NCI-H1092 treated with DMSO at 0.1 percent for 48 hours (cell line): ENCODE results near the gene BTBD9.

Experiments
- DNase-seq: peaks from one replicate; lab custom pipeline; 2025; lab: John Stamatoyannopoulos, UW

The BTBD9 gene

GRCh38 chr6:38341496-38341895 lies 298.2 kb downstream of the BTBD9 start:
- no peak for DNase-seq

DNA sequence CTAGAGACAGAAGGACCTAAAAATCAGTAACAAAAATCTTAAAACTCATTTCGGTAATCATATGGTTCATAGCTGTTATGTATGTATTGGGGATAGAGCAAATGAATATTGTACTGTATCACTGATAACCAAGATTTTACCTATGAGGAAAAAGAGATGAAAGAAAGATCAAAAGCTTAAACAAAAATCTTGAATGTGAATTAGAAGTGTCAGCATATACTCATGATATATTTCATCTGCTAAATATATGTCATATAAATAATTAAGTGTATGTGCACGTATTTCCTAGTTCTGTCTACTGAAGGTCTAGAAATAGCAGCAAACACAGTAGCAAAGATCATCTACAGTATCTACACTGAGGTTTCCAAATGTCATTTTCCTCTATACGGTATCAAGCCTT lies 299.8 kb downstream of the BTBD9 start:
- DNase-seq = no peak

GRCh38 chr6:38337819-38338465 lies 301.8 kb downstream of the BTBD9 start:
- DNase-seq = no peak

GRCh38 chr6:38336922-38337321 lies 302.8 kb downstream of the BTBD9 start:
- DNase-seq = no peak

GRCh38 chr6:38326837-38327236 lies 312.9 kb downstream of the BTBD9 start:
- no peak for DNase-seq

GRCh38 chr6:38323216-38323615 lies 316.5 kb downstream of the BTBD9 start:
- DNase-seq = no peak

DNA sequence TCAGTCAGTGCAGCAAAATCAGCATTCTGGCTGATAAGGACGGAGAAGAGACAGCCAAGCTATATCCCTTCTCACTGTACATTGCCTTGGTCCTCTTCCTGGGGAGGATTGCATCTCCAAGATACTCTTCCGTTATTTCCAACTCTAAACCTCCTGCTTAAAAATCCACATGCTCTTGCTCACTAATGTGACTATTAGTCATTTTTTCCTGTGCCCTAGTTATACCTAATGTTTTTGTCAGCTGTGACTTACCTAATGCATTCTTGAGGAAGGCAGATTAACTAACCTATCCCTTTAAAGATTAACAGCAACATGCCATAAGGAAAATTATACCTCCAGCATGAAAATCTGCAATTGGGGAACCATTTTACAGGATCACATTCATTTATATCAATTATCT lies 317.6 kb downstream of the BTBD9 start:
- DNase-seq = no peak

DNA sequence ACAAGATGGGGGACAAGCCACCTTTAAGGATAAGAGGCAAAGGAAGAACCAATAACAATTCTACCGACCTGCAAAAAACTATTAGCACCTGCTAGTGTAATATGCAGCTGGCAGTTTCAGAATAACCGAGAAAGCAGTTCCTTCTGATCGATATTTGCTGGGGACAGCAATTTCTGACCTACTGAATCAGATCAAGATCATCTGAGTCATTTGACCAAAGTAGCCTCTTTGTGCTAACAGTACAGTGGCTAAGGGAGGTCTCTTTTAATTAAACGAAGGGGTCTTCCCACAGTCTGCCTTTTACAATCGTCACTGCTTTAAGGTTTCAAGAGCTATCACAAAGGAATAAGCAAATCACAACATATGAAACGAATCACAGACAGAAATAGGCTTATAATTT lies 318.9 kb downstream of the BTBD9 start:
- DNase-seq = no peak

GRCh38 chr6:38320358-38320757 lies 319.4 kb downstream of the BTBD9 start:
- DNase-seq = peak; percentile 11

GRCh38 chr6:38319256-38320212 lies 320.2 kb downstream of the BTBD9 start:
- no peak for DNase-seq

DNA sequence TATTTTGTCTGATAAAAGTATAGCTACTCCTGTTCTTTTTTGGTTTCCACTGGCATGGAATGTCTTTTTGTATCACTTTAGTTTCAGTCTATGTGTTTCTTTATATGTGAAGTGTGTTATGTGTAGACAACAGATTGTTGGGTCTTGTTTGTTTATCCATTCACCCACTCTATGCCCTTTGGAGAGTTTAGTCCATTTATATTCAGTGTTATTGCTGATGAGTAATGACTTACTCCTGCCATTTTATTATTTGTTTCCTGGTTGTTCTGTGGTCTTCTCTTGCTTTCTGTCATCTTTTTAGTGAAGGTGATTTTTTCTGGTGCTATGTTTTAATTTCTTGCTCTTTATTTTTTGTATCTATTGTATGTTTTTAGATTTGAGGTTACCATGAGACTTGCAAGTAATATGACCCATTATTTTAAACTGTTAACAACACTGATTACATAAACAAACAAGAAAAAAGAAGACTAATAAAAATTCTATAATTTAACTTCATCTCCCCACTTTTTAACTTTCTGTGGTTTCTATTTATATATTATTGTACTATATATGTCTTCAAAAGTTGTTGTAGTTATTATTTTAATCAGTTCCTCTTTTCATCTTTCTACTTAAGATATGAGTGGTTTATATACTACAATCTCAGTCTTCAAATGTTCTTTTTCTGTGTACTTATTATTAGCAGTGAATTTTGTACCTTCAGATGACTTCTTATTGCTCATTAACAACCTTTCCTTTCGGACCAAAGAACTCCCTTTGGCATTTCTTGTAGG lies 323.4 kb downstream of the BTBD9 start:
- no peak for DNase-seq

DNA sequence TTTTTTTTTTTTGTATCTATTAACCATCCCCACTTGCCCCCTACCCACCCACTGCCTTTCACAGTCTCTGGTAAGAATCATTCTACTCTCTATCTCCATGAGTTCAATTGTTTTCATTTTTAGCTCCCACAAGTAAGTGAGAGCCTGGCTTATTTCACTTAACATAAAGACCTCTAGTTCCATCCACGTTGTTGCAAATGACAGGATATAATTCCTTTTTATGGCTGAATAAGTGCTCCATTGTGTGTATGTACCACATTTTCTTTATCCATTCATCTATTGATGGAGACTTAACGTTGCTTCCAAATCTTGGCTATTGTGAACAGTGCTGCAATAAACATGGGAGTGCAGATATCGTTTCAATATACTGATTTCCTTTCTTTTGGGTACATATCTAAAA lies 328.5 kb downstream of the BTBD9 start:
- DNase-seq = no peak

DNA sequence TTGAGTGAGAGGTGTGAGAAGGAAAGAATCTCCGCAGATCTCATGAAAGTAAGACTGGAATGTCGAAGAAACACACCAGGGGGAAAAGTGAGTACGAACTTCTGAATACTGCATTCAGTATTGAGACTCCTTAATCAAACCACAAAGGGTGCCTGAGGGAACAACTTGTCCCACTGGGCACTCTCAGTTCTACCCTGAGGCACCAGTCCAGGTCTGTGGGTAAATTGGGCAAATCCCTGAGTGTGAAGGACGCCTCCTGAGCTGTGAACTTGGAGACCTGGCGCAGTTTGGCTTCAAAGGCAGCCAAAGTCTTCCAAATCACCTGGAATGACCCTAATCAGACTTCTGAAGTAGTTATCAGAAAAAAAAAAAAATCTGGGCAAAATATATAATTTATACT lies 329.7 kb downstream of the BTBD9 start:
- DNase-seq = no peak

DNA sequence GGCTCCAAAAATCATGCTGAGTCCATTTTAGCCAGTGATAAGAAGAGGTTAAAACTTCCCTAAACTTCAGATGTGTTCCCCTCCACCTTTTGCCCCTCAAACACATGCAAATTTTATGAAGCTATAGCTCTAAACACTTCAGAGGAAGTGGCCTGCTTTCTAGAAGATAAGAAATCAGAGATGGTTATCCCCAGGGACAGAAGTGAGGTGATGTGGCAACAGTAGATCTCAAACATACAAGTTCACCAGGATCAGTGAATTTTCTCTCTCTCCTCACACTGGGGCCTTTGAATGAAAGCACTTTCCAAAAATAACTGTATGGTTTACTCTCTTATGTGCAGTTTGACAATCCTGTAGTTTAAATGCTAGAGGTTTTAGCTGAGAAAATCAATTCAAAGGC lies 332.0 kb downstream of the BTBD9 start:
- no peak for DNase-seq

GRCh38 chr6:38306931-38307330 lies 332.8 kb downstream of the BTBD9 start:
- DNase-seq = no peak

GRCh38 chr6:38305995-38306681 lies 333.6 kb downstream of the BTBD9 start:
- DNase-seq = no peak

DNA sequence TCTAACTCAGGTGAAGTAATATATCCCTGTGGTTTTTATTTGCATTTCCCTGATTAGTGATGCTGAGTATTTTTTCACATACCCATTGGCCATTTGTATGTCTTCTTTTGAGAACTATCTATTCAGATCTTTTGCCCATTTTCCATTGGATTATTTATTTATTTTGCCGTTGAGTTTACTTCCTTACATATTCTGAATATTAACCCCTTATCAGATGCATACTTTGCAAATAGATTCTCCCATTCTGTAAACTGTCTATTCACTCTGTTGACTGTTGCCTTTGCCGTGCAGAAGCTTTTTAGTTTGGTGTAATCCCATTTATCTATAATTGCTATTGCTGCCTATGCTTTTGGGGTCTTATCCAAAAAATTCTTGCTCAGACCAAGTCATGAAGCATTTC lies 336.9 kb downstream of the BTBD9 start:
- DNase-seq = no peak

DNA sequence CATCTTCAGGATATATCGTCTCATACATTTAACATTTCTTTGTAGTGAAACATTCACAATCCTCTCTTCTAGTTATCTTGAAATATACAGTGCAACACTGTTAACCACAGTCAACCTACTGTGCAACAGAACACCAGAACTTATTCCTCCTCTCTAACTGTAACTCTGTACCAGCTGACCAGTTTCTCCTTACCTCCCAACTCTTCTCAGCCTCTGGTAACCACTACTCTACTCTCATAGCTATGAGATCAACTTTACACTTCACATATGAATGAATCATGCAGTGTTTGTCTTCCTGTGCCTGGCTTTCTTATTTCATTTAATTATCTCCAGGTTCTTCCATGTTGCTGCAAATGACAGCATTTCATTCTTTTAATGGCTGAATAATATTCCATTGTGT lies 337.6 kb downstream of the BTBD9 start:
- no peak for DNase-seq

DNA sequence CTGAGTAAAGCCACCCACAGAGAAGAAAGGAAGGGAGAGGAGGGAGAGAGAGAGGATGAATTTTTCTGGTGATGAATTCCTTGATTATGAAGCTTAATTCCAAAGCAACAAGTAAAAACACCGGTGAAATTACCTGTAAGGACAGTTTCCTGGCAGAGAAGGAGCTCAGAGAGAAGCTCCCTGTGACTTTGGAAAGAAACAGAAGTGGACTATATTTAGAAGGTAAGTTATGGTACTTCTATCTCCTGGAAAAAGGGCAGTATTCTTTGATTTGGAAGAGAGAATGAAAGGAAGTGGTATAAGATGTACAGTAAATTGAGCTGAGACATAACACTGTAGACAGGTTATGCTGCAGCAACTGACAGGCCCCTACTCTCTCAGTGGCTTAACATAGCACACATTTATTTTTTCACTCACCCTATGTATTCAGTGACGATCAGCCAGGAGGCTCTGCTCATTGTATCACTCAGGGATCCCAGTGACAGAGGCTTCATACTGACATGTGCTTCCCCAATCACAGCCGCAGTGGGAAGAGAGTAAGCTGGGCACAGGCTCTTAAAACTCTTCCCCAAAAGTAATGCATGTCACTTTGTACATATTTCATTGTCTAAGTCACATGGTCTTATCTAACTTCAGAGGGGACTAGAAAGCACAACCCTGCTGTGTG lies 349.5 kb downstream of the BTBD9 start:
- no peak for DNase-seq

DNA sequence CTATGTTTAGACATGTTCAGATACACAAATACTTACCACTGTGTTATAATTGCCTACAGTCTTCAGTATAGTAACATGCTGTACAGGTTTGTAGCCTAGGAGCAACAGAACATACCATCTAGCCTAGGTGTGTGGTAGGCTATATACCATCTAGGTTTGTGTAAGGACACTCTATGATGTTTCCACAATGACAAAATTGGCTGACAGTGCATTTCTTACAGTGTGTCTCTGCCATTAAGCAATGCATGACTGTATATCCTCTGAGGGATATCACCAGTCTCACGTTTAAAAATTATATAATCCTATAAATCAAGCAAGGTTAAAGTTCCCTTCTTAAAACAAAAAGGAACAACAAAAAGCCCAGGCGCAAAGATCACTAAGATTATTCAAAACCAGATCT lies 352.2 kb downstream of the BTBD9 start:
- DNase-seq = no peak

GRCh38 chr6:38284802-38285394 lies 354.8 kb downstream of the BTBD9 start:
- no peak for DNase-seq
